ENCODE data around the gene NUP210L. TPM values are rescaled to one million over a fixed set of nuclear protein-coding genes. Genes with fewer than 3 reads are reported as not detected.

NUP210L gene
- total and polyA plus RNA-seq, 2 of the 13 experiments (the other 11 are each of a cell fraction or from before 2014, with no cell fraction given) = not detected

GRCh38 chr1:154186177-154186576, 31.3 kb upstream of the NUP210L start (continued):
- TF ChIP-seq PLSCR1 (CRISPR knock-in tag; IDR thresholded peaks at IDR 0.05; ENCODE audit: borderline replicate concordance) (no peak), SAP130 (CRISPR knock-in tag; IDR thresholded peaks at IDR 0.05; ENCODE audit: low read depth) (peak; percentile 15; the same call in 1 of the 2 replicates), STAG1 (CRISPR knock-in tag; IDR thresholded peaks at IDR 0.05) (peak; percentile 81), ZFX (CRISPR knock-in tag; IDR thresholded peaks at IDR 0.05; ENCODE audit: low read depth) (no peak), SMC3 (IDR thresholded peaks at IDR 0.05; ENCODE audit: low read length) (peak; percentile 70; the same call in 1 of the 2 replicates), ZSCAN5A (CRISPR knock-in tag; IDR thresholded peaks at IDR 0.05; ENCODE audit: borderline replicate concordance) (no peak), XRCC5 (optimal IDR thresholded peaks at IDR 0.05; ENCODE audit: low read length) (peak; percentile 27), ZNF562 (CRISPR knock-in tag; IDR thresholded peaks at IDR 0.05; ENCODE audit: borderline replicate concordance) (no peak), ZNF317 (CRISPR knock-in tag; IDR thresholded peaks at IDR 0.05) (no peak), SETDB1 (CRISPR knock-in tag; IDR thresholded peaks at IDR 0.05; ENCODE audit: borderline replicate concordance) (no peak), CTCF (CRISPR knock-in tag; IDR thresholded peaks at IDR 0.05) (peak; percentile 86)

Data from HepG2 (cell line).